HG03175 (cell line): ENCODE measurements around the gene FOXD4L3.
"Not testable (repeated sequence)": the region's sequence is repeated elsewhere in the genome, so short reads cannot be mapped to it uniquely, and the experiment has no call there.

Experiments
- ATAC-seq: cut with Tn5 transposase; IDR thresholded peaks from one replicate; pipeline ENCODE4 v1.9.1; 2021; ENCODE audit warnings: mild to moderate bottlenecking, moderate library complexity; ENCODE audit not compliant: unreplicated experiment

FOXD4L3 gene

DNA sequence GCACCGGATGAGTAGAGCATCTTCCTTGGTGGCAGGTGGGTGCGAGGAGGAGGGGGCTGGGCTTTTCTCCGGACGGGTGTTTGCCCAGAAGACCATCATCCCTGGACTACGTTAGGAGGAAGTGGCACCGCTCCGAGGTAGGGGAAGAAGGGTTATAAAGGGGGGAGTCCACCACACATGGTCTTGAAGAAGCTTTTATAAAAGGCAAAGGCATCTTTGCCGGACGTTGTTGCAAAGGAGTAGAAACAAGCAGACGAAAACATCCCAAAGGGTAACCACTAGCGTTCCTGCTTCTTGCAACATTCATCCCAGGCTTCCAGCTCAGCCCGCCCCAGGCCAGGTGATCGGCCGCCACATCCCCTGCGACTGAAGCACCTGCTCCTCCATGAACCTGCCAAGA is at the start of gene FOXD4L3:
Gene FOXD4L3 (plus strand): TSS at position 301 of the 400 bp plus-strand sequence. CDS start 85 bp downstream, at position 386.
- not testable (repeated sequence) for ATAC-seq

DNA sequence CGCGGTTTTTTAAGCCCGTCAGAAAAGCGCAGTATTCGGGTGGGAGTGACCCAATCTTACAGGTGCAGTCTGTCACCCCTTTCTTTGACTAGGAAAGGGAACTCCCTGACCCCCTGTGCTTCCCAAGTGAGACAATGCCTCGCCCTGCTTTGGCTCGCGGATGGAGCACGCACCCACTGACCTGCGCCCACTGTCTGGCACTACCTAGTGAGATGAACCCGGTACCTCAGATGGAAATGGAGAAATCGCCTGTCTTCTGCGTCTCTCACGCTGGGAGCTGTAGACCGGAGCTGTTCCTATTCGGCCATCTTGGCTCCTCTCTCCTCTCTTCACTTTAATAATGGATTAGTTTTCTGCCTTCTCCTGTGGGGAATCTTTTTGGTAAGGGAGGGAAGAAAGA is 21.6 kb upstream of the FOXD4L3 start:
- ATAC-seq = not testable (repeated sequence)

DNA sequence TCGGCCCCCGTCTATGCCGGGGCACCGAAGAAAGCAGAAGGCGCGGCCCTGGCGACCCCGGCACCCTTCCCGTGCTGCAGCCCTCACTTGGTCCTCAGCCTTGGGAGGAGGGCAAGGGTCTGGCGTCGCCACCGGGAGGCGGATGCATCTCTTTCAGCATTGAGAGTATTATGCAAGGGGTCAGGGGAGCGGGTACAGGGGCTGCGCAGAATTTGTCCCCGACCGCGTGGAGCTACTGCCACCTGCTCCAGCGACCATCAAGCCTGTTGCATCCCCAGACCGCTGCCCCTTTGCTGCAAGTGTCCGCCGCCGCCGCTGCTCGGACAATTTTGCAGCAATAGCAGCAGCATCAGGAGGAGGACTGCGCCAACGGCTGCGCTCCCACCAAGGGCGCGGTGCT is 1.1 kb downstream of the FOXD4L3 start:
- not testable (repeated sequence) for ATAC-seq

DNA sequence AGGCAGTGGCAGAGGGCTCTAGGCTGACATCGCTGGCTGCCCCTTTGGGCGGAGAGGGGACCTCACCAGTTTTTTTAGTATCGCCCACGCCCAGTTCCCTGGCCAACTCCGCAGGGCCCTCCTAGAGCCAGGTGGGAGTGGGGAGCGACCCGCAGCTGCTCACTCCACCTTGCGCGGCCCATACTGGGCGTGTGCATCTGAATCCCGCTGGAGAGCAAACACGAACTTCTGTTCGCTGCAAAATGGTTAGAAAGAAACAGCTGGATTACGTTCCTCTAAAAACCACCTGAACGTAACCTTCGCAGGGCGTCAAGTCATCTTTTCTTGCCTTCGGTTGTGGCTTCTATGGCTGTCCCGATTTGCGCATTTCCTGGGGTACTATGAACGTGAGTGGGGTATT is 1.5 kb downstream of the FOXD4L3 start:
- not testable (repeated sequence) for ATAC-seq

DNA sequence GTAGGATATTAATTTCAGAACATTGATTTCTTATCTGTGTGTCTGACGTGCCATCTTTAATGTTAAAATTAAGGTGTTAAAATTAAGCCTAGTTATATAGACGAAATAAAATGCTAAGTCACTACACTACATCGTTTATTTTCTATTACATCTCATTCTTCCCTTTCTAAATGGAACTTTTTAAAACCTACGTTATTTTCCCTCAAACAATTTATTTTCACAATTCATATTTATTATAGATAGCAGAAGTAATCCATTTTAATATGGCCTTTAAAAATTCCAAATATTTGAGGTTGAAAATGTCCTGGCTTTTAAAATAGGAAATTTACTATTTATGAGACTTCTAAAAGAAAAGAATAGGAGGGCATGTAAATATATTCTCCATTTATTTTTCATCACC is 2.1 kb downstream of the FOXD4L3 start:
- not testable (repeated sequence) for ATAC-seq

DNA sequence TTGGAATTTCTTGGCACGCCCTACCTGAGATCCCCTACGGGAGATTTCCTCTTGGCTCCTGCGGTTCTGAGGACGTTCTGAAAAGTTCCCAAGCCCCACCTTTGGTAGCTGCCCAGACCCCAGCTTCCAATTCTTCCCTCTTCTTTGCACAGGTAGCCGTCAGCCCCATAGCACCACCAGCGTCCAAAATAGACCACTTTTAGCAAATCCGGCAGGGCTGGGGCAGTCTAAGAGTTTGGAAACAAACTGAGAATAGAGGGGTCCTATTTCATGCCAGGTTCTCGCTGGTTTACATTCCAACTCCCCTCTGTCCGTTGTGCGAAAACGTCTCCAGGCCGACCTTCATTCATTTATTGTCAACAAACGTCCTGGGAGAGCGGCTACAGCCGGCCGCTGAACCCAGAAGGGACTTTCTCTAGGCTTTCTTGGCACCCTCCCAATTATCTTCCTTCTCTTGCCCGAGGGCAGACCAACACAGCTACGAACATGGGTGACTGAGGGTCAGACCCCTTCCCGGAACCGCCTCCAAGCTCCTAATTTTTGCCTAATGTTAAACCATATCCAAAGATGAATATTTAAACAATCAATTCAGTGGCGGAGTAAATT is 3.1 kb downstream of the FOXD4L3 start:
- ATAC-seq = not testable (repeated sequence)

DNA sequence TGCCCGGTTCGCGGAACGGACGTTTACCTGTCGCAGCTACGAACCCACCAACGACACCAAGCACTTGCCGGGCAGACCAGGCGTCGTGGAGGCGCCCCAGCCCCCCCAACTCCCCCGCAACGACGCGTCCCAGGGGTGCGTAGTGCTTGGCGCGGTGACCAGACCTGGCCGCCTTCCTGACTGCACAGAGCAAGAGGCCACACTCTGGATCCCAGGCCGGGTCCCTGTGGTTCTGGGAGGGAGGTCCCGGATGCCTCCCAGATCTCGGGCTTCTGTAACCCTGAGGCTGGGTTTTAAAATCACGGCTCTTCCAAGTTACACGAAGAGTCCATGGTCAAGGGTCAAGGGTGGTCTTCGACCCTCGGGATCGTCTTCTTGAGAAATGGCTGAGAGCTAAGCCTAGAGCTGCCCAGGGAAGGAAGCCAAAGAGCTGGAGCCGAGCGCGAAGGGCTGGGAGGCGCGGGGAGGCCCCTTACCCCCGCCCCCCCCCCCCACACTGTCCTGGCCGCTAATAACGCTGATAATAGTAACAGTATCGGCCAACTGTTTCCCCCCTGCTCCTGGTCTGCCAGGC is 3.8 kb downstream of the FOXD4L3 start:
- ATAC-seq = not testable (repeated sequence)

DNA sequence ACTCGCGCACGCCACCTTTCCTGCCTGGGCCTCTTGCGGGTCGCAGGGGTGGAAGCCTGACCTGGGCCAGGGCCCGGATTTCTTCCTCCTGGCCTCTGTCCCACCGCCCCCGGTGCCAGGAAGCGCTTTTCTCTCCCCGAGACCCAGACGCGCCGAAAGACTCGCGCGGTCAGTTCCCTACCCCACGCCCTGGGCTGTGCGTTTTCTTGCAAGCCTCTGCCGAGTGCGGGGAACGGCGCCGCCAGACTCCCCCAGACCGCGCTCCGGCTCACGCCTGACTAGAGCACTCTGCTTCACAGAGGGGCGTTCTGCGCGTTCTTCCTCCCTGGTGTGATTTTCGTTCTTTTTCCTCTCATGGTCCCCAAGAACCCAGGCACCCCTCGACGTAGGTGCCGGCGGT is 4.5 kb downstream of the FOXD4L3 start:
- ATAC-seq = not testable (repeated sequence)

DNA sequence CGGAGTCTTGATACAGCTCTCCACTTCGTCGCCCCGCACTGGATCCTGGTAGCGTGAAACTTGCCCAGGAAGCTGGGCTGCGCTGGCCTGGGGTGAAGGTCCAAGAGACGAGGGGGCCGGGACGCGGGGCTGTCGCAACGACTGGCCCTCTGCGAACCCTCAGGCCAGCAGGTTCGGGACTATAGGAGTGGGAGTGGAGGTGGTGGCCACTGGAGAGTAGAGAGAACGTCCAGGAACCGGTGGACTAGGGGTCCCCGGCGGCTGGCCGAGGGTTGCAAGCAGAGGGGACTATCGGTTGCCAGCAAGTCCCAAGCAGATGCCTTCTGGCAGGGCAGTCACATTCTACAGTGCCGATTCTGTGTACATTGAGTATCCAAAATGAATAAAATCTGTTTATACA is 5.0 kb downstream of the FOXD4L3 start:
- not testable (repeated sequence) for ATAC-seq

DNA sequence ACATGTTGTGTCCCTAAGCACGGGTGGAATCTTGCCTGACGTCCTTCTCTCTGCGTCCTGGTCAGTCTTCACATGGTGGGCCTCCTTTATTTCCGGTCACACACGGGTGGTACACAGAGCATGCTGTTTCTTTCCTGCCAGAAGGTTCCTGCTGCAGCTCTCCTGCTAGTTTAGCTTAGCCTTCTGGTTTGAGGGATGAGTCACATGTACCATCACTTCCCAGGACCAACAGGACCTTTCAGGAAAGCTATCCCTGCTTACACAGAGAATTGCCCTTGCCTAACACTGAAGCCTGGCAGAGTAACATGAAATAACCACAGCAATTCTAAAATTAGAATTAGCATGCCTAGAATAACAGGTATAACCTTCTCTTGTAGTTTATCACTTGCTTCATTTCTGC is 8.5 kb downstream of the FOXD4L3 start:
- not testable (repeated sequence) for ATAC-seq

DNA sequence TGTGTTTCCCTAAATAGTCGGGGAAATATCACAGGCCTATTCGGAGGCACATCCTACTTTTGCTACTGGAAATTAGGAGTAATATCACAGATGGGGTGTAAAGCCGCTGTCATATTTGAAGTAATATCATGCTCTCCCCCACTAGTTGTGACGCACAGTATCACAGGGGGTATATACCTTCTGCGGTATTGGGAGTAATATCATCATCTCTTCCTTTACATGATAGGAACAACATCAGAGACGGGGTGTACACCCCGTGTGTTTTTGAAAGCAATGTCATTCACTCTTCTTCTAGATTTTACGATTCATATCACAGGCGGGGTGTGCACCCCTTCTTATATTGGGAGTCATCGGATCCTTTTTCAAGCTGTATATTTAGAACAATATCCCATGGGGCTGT is 15.5 kb downstream of the FOXD4L3 start:
- ATAC-seq = not testable (repeated sequence)

DNA sequence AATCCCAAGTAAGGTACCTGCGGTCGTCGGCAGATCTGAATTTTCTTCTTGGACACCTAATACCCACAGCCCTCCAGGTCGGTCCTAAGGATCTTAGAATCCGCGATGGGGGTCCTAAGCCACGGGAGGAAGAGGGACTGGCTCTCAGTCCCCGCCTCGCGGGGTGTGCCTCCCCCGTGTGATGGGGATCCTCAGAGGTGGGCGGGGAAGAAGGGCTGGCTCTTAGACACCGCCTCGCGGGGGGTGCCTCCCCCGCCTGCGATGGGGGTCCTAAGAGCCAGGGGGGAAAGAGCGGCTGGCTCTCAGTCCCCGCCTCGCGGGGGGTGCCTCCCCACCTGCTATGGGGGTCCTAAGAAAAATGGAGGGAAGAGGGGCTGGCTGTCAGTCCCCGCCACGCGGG is 21.1 kb downstream of the FOXD4L3 start:
- ATAC-seq = not testable (repeated sequence)

DNA sequence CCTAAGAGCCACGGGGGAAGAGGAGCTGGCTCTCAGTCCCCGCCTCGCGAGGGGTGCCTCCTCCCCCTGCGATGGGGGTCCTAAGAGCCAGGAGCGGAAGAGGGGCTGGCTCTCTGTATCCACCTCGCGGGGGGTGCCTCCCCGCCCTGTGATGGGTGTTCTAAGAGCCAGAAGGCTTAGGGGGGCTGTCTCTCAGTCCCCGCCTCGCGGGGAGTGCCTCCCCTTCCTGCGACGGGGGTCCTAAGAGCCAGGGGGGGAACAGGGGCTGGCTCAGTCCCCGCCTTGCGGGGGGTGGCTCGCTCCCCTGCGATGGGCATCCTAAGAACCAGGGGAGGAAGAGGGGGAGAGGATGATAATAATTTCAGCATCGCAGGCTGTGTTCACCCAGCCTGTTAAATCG is 21.9 kb downstream of the FOXD4L3 start:
- ATAC-seq = not testable (repeated sequence)

DNA sequence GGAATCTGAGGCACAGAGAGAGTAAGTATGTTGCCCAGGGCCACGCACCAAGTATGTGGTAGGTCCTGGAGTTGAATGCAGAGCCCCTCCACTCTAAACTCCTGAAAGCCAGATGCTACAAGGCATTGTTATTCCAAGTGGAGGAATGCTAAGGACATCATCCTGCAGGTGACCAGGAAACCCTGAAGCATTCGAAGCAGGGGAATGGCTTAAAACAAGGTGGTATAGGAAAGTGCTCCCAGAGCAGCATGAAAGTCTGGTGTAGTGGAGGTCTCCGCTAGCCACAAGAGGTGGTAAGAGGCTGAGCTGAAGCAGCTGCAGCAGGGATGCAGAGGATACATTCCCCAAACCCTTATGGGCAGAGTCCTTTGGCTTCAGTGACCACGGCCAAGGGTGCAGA is 26.4 kb downstream of the FOXD4L3 start:
- ATAC-seq = not testable (repeated sequence)

DNA sequence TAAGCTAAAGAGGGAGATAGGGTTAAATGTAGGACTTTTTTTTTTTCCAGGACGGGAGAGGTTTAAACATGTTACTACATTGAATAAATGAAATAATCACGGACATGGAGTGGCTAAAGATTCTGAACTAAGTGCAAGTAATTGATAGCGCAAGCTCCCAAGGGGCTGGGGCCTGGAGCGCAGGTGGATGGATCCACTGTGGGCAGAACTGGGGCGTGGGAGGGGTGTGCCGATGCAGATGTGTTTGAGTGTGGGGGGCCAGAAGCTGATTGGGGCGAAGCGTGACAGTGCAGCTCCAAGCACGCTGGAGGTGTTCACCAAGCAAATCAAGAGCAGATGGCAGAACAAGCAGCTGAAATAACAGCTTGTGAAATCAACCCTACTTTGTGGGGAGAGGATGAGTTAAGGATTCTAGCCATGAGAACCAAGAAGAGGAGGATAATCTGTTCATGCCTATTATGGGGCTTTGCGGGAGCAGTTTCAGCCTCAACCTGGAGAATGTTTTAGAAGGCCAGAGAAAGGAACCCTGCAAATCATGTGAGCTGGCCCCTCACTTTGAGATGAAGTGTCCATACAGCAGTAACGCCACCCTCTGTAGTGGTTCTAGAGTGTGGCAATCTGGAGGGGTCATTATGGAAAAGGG is 28.0 kb downstream of the FOXD4L3 start:
- ATAC-seq = not testable (repeated sequence)

DNA sequence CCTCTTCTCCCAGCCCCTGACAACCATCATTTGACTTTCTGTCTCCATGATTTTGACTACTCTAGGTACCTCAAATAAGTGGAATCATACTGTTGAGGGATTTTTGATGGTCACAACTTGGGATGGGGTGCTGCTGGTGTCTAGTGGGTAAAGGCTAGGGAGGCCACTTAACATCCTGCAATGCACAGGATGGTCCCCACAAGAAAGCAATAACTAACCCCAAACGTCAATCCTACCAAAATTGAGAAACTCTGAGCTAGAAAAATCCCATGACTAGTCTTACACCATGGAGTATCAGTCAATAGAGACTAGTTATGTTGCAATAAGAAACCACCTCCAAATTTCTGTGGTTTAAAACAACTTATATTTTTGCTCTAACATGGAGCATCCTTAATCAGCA is 29.5 kb downstream of the FOXD4L3 start:
- ATAC-seq = not testable (repeated sequence)

DNA sequence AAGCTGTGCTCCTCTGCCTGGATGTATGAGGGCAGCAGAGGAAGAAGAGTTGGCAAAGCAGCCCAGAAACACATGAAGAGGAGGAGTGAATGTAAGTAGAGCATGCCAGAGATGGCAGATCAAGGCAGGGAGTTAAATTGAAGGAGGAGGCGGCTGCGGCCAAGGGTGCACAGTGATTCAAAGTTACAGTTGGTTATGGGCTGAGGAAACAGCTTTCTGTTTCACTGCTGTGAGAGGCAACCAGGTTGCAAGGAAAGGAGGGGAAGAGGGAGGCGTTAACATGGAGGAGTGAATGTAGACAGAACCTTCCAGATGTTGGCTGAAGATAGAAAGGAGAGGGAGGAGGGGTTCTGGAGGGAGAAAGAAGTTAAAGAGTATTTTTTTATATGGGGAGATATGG is 33.3 kb downstream of the FOXD4L3 start:
- ATAC-seq = not testable (repeated sequence)

DNA sequence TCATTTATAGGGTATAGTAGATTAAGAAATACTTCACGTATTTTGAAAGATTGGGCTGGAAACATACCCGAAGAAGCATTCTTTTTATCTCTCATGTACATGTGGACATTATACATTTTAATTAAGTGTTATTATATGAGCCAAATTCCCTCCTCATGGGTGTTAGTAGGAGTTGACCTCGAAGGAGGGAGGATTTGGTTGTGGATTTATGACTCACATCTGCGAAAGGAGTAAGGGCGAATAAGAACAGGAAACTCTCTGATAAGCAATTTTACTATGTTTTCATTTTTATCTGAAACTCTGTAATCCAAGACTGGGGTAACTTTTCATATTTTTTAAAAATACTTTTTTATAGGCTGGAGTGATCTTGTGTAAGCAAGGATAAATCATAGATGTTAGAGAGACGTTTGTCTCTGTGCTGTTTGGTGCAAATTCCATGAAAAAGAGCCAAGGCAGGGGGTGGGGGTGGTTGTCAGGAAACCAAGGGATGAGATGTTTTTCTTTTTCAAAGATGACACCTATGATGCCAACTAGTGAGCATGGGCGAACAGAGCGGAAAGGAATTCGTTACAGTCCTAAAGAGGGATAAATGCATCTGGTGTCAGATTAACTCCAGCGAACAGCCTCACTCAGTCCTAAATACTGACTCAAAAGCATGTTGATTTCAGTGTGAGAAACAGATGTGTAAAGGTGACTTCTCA is 34.1 kb downstream of the FOXD4L3 start:
- ATAC-seq = not testable (repeated sequence)

DNA sequence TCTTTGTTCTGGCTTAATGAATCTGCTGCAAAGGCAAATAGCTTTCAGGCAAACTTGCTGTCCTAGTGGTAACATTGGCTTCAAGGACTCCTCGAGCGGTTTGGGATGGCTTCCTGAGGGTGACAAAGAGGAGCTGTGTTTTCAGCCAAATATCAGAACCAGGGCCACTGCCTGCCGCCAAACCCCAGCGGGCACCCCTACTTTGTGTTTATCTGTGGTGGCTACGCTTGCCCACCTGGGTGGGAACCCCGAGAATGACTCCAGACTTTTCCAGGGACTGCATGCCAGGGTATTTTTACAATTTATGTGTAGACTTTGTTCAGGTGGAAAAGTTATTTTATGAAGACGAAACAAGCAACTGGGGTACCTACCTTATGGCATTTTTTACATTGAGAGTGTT is 35.3 kb downstream of the FOXD4L3 start:
- ATAC-seq = not testable (repeated sequence)

DNA sequence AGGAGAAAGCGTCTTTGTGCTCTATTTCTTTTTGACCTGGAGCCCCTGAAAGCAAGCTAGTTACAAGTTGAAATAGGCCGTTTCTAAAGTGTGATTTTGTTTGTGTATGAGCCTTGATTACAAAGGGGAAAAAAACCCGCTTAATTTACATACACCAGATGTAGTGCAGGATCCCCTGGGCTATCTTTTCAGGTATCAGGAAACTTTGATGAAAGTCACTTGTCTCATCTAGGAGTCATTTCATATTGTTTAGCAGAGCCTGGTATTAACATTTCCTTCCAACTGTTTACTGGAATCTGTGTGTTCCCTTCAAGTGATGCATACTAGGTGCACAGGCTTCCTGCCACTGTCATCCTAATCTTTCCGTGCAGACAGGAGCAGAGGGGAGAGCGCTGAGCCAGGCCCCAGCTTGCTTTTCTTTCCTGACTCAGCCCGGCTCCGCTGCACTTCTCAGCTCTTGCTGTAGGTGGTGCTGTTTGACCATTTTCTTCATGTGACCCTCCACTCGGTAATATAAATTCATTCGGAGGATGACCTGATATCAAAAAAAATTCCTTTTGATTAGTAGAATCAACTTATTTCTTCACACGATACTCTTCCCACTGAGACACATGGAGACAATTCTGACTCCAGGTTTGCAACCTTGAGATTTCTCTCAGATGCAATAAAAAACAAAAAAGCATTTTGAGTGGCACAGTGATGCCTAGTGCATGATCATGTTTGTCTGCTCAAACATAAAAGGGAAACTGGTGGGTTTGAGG is 39.8 kb downstream of the FOXD4L3 start:
- peak; percentile 84 for ATAC-seq

DNA sequence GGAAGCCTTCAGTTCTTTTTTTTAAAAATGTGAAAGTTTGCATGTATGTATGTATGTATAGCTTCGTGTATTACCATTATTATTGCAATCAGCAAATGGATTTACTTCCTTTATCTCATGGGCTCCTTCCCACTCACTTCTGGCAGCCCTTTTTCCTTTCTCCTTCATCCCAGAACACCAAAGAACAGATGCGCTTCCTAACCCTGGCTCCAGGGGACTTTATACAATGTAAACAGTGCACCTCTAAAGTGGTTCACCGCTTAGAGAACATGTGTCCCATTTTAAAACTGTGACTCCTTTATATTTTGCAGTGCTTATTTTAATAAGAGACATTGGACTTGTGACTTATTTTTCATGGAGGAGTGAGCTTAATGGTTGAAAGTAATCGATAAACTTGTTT is 40.6 kb downstream of the FOXD4L3 start:
- not testable (repeated sequence) for ATAC-seq
